CD4-positive, alpha-beta memory T cell (primary cell): ENCODE measurements around the gene CAMKMT. TPM values are rescaled to one million over a fixed set of nuclear protein-coding genes. Genes with fewer than 3 reads are reported as not detected.

ENCODE experiments used
- CTCF ChIA-PET: fragments of 350-600 bp; sonication (Branson Sonifier 250); formaldehyde crosslinking; loops from one replicate; lab custom pipeline; 2021; ENCODE audit warnings: inconsistent platforms; ENCODE audit not compliant: partially characterized antibody; lab: Charles Lee
- POLR2A ChIA-PET: fragments of 350-600 bp; sonication (Branson Sonifier 250); formaldehyde crosslinking; loops from one replicate; lab custom pipeline; 2021; ENCODE audit not compliant: partially characterized antibody; lab: Charles Lee
- DNase-seq, 5 donors: peaks; one replicate each; pipeline versions ENCODE4 v3.0.0 to v3.0.0-alpha.2; 2020 to 2022; ENCODE audit warnings: mixed read lengths in 1 of 5
- H3K27ac ChIP-seq: one replicate; pipeline ENCODE4 v1.7.0; 2013; ENCODE audit warnings: low read depth, low read length
- H3K27me3 ChIP-seq: 2 replicates; pipeline ENCODE4 v1.7.0; 2013; ENCODE audit warnings: mild to moderate bottlenecking, low read length, moderate library complexity; ENCODE audit not compliant: insufficient read depth
- H3K36me3 ChIP-seq: 2 replicates; pipeline ENCODE4 v1.7.0; 2013; ENCODE audit warnings: mild to moderate bottlenecking, low read length, moderate library complexity; ENCODE audit not compliant: insufficient read depth
- H3K4me1 ChIP-seq: 2 replicates; pipeline ENCODE4 v1.7.0; 2013; ENCODE audit warnings: mild to moderate bottlenecking, low read length, moderate library complexity; ENCODE audit not compliant: insufficient read depth
- H3K4me3 ChIP-seq, 2 donors: one replicate each; pipeline ENCODE4 v1.7.0; 2013; ENCODE audit warnings: low read length in 2 of 2, mild to moderate bottlenecking in 1 of 2
- H3K9me3 ChIP-seq, 2 donors: one replicate each; pipeline ENCODE4 v1.7.0; 2013; ENCODE audit warnings: low read length in 2 of 2, control low read depth in 1 of 2; ENCODE audit not compliant: control insufficient read depth in 1 of 2
- H3K27ac Mint-ChIP-seq, 7 donors: one replicate each; pipeline ENCODE4 v1.8.0; 2020 to 2021; ENCODE audit warnings: mixed read lengths in 7 of 7, mild to moderate bottlenecking in 6 of 7, inconsistent platforms in 3 of 7, moderate library complexity in 3 of 7
- H3K27me3 Mint-ChIP-seq, 2 donors: one replicate each; pipeline ENCODE4 v1.8.0; 2020 to 2021; ENCODE audit warnings: mixed read lengths in 2 of 2
- H3K36me3 Mint-ChIP-seq, 2 donors: one replicate each; pipeline ENCODE4 v1.8.0; 2020 to 2021; ENCODE audit warnings: mixed read lengths in 2 of 2, inconsistent platforms in 1 of 2, mild to moderate bottlenecking in 1 of 2
- H3K4me1 Mint-ChIP-seq, 4 donors: one replicate each; pipeline ENCODE4 v1.8.0; 2020 to 2021; ENCODE audit warnings: mixed read lengths in 4 of 4, mild to moderate bottlenecking in 1 of 4
- H3K4me3 Mint-ChIP-seq, 8 donors: one replicate each; pipeline ENCODE4 v1.8.0; 2020 to 2021; ENCODE audit warnings: mixed read lengths in 8 of 8, mild to moderate bottlenecking in 7 of 8, moderate library complexity in 6 of 8, inconsistent platforms in 3 of 8
- H3K9me3 Mint-ChIP-seq, 8 donors: one replicate each; pipeline ENCODE4 v1.8.0; 2020 to 2021; ENCODE audit warnings: mixed read lengths in 8 of 8, mild to moderate bottlenecking in 5 of 8, inconsistent platforms in 3 of 8, moderate library complexity in 1 of 8
- intact Hi-C: fragments of 100-400 bp; cut with micrococcal nuclease; formaldehyde crosslinking; loops from one replicate; pipeline ENCODE4 v1.15.1; 2023
- polyA plus RNA-seq, 2 donors: library from polyadenylated mRNA; unstranded; fragments of 300-500 nt; fragmentation: Illumina TruSeq; gene quantifications; one replicate each; pipeline ENCODE4 v1.2.3, GENCODE V29; 2021
- total RNA-seq, 2 experiments: library from RNA; stranded (reverse); gene quantifications; one replicate each; pipeline ENCODE4 v1.2.3, GENCODE V29; 2021

Gene CAMKMT
- total and polyA plus RNA-seq, 4 experiments from 2014 or later: 9.3 to 19.7 (median 15.7) TPM

DNA sequence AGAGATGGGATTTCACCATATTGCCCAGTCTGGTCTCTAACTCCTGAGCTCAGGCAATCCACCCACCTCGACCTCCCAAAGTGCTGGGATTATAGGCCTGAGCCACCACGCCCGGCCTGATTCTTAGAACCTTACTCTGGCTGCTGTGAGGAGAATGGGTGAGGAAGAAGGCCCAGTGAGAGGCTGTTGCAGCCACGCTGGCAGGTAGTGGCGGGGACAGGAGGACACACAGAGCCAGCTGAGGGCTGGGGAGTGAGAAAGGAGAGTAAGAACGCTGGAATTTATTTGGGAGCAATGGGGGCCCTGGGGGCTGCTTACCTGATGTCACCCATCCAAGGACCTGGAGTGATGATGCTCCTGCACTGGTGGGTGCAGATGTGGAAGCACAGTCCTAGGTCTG lies 425.9 kb downstream of the CAMKMT start:
- no peaks in the 10 kb centered on the region for H3K4me1 Mint-ChIP-seq
- Histone ChIP-seq H3K9me3 (no peaks in the 10 kb centered on the region), H3K36me3 (no peaks in the 10 kb centered on the region), H3K4me3 (no peak overlapping the region), H3K27me3 (no peaks in the 10 kb centered on the region), H3K4me1 (no peaks in the 10 kb centered on the region), H3K27ac (no peak overlapping the region)
- no peak for DNase-seq
- POLR2A ChIA-PET: no interaction called here
- no peaks in the 10 kb centered on the region for H3K36me3 Mint-ChIP-seq
- no peak overlapping the region for H3K27ac Mint-ChIP-seq
- intact Hi-C loops: no loop called here
- CTCF ChIA-PET: no interaction called here
- no peak overlapping the region for H3K4me3 Mint-ChIP-seq
- H3K27me3 Mint-ChIP-seq: peaks cover 0 to 12% of the 10 kb centered on the region in 2 donors
- peaks cover 0 to 16% (median 6%) of the 10 kb centered on the region in 8 donors for H3K9me3 Mint-ChIP-seq

DNA sequence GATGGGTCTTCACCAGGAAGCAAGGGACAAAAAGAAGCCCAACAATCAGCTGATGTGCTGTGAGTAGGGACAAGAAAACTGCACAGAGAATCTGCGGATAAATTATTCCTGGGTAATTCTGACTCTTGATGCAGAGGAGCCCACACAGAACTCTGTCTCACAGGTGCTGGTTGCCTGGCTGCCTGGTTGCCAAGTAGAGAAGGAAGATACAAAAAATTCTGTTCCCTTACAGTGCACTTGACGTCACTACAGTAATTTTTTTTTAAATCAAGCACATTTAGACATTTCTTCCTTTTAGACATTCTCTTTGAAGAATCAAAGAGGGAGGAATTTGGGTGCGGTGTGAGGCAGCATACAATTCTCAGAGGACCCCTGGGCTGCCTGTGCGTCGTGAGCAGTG lies 427.7 kb downstream of the CAMKMT start:
- H3K4me3 Mint-ChIP-seq: no peak overlapping the region
- ChIA-PET CTCF (interaction anchor here (1.2 kb wide), 1 partner anchor 14 kb away, joined by 3 read pairs; no protein-coding TSS in a partner anchor), POLR2A (no interaction called here)
- H3K27me3 Mint-ChIP-seq: peaks cover 0 to 12% of the 10 kb centered on the region in 2 donors
- peak overlapping the region in 1 of 7 donors; percentile 46 for H3K27ac Mint-ChIP-seq
- no peaks in the 10 kb centered on the region for H3K4me1 ChIP-seq
- H3K27ac ChIP-seq: no peak overlapping the region
- H3K27me3 ChIP-seq: no peaks in the 10 kb centered on the region
- H3K36me3 ChIP-seq: no peaks in the 10 kb centered on the region
- H3K36me3 Mint-ChIP-seq: no peaks in the 10 kb centered on the region
- intact Hi-C loops: no loop called here
- no peaks in the 10 kb centered on the region for H3K4me1 Mint-ChIP-seq
- no peak for DNase-seq
- no peaks in the 10 kb centered on the region for H3K9me3 ChIP-seq
- no peak overlapping the region for H3K4me3 ChIP-seq
- peaks cover 3 to 29% (median 11%) of the 10 kb centered on the region in 8 donors for H3K9me3 Mint-ChIP-seq

DNA sequence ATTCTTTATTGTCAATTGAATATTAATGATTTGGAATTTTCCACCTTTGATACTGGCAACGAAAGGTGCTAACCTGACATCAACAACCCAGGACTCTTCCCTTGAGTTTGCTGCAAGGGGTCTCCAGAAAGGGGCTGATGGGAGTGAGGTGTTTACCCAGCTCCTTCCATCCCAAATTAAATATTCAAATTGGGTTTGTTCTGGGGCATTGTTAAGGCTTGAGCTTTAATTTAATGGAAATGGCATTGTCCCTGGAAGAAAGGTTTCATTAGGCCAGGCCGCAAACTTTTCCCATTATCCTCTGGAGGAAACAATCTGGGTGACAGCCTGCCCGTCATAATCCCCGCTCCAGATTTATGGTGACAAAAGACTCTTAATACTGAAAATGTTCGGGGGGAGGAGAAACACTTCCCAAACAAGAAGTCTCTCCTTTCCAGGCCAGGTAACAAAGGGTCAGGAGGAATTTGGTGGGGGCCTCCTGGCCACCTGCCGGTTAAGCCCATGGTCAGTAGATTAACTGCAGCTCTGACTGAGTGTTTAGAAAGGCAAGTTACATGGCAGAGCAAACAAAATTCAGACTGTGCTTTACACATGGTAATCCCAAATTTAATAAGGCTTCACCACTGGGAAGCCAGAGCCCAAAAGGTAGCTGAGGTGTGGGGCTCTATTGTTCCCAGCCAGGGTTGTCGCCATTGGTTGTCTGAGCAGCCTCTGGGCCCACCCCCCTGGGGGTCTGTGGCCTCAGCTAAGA lies 428.4 kb downstream of the CAMKMT start:
- Mint-ChIP-seq H3K27ac (no peak overlapping the region), H3K4me1 (no peaks in the 10 kb centered on the region), H3K9me3 (peaks cover 0 to 35% (median 11%) of the 10 kb centered on the region in 8 donors), H3K36me3 (no peaks in the 10 kb centered on the region), H3K4me3 (no peak overlapping the region), H3K27me3 (peaks cover 0 to 15% of the 10 kb centered on the region in 2 donors)
- ChIA-PET POLR2A (no interaction called here), CTCF (interaction anchor here (1.2 kb wide), 1 partner anchor 14 kb away, joined by 3 read pairs; no protein-coding TSS in a partner anchor)
- no peaks in the 10 kb centered on the region for H3K36me3 ChIP-seq
- H3K27me3 ChIP-seq: no peaks in the 10 kb centered on the region
- no peak overlapping the region for H3K4me3 ChIP-seq
- H3K9me3 ChIP-seq: no peaks in the 10 kb centered on the region
- H3K27ac ChIP-seq: no peak overlapping the region
- no peaks in the 10 kb centered on the region for H3K4me1 ChIP-seq
- intact Hi-C loops: no loop called here
- DNase-seq: no peak

DNA sequence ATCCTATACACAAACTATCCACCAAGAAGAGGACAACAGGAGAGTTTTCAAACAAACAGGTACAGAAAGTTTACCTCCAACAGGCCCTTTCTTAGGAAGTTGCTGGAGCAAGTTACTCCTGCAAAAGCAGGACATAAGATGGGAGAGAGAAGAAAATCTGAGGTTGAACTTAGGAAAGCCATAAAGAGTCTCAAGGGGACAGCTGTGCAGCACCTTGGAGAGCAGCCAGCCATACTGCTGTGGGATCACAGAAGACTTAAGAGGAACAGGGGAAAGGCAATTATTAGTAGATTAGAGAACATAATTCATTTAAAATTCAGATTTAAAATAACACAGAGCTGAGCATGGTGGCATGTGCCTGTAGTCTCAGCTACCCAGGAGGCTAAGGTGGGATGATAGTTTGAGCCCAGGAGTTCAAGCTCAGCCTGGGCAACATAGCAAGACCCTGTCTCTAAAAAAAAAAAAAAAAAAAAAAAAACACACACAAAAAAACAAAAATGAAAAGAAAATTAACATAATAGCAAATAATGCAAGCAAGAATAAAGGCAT lies 431.6 kb downstream of the CAMKMT start:
- intact Hi-C loops: no loop called here
- Histone ChIP-seq H3K36me3 (no peaks in the 10 kb centered on the region), H3K27me3 (no peaks in the 10 kb centered on the region), H3K4me1 (no peaks in the 10 kb centered on the region), H3K27ac (no peak overlapping the region), H3K9me3 (no peaks in the 10 kb centered on the region), H3K4me3 (no peak overlapping the region)
- H3K4me3 Mint-ChIP-seq: no peak overlapping the region
- peaks cover 2 to 45% (median 10%) of the 10 kb centered on the region in 8 donors for H3K9me3 Mint-ChIP-seq
- DNase-seq: no peak
- H3K36me3 Mint-ChIP-seq: no peaks in the 10 kb centered on the region
- H3K27ac Mint-ChIP-seq: no peak overlapping the region
- ChIA-PET POLR2A (no interaction called here), CTCF (no interaction called here)
- no peaks in the 10 kb centered on the region for H3K4me1 Mint-ChIP-seq
- peaks cover 10 to 27% of the 10 kb centered on the region in 2 donors for H3K27me3 Mint-ChIP-seq

DNA sequence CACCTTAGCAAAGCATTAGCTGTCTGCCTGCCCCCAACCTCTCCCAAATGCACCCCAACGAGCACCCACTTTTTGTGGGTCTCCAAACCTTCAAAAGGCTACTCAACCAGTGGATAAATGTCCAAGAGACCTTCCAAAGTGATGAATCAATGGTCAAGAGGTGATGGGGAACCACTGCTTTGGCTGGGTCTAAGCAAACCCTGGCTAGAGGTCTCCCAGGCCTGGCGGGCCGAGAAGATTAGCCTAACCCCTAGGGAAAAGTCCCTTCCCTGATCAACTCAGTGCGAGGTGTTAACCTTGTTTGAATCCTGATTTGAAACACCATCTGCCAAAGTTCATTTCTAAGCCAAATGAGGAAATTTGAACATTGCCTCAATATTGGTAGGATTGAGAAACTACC lies 435.0 kb downstream of the CAMKMT start:
- Mint-ChIP-seq H3K27ac (no peak overlapping the region), H3K27me3 (peaks cover 30 to 49% of the 10 kb centered on the region in 2 donors), H3K36me3 (no peaks in the 10 kb centered on the region), H3K4me1 (peaks cover 0 to 11% (median 4%) of the 10 kb centered on the region in 4 donors), H3K9me3 (peaks cover 0 to 34% (median 8%) of the 10 kb centered on the region in 8 donors), H3K4me3 (no peak overlapping the region)
- Histone ChIP-seq H3K9me3 (no peaks in the 10 kb centered on the region), H3K36me3 (no peaks in the 10 kb centered on the region), H3K4me3 (no peak overlapping the region), H3K27ac (no peak overlapping the region), H3K4me1 (no peaks in the 10 kb centered on the region), H3K27me3 (peaks cover 15% of the 10 kb centered on the region)
- intact Hi-C loops: no loop called here
- POLR2A ChIA-PET: no interaction called here
- CTCF ChIA-PET: no interaction called here
- DNase-seq: no peak

DNA sequence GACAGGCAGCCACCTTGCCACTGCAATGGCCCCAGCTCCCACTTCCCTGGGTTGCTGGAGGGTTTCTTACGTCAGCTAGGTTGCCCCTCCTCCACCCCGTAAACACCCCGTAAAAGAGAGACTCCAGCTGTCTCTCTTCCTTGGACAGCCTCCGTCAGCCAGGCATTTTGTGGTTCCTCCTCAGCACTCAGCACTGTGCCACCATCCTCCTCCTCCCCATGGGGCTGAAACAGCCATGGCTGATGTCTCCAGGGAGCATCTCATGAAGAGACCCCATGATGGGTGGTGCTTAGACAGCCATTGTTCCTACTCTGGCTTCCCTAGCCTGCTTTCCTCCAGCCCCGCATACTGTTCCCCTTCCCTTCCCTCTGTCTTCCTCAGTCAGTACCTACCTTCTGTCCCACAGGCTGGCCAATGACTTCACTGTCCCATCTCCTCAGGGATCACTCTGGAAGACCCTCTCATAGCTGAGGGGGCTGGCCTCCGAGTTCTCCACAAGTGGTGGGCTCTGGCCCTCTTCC lies 436.5 kb downstream of the CAMKMT start:
- no peaks in the 10 kb centered on the region for H3K9me3 ChIP-seq
- peaks cover 29% of the 10 kb centered on the region for H3K27me3 ChIP-seq
- no peak overlapping the region for H3K27ac ChIP-seq
- H3K4me3 ChIP-seq: no peak overlapping the region
- Mint-ChIP-seq H3K27me3 (peaks cover 36 to 57% of the 10 kb centered on the region in 2 donors), H3K27ac (no peak overlapping the region), H3K9me3 (peaks cover 2 to 28% (median 6%) of the 10 kb centered on the region in 8 donors), H3K4me1 (peaks cover 3 to 15% (median 8%) of the 10 kb centered on the region in 4 donors), H3K36me3 (no peaks in the 10 kb centered on the region), H3K4me3 (no peak overlapping the region)
- CTCF ChIA-PET: no interaction called here
- no peak for DNase-seq
- intact Hi-C loops: no loop called here
- no peaks in the 10 kb centered on the region for H3K36me3 ChIP-seq
- POLR2A ChIA-PET: no interaction called here
- peaks cover 7% of the 10 kb centered on the region for H3K4me1 ChIP-seq

DNA sequence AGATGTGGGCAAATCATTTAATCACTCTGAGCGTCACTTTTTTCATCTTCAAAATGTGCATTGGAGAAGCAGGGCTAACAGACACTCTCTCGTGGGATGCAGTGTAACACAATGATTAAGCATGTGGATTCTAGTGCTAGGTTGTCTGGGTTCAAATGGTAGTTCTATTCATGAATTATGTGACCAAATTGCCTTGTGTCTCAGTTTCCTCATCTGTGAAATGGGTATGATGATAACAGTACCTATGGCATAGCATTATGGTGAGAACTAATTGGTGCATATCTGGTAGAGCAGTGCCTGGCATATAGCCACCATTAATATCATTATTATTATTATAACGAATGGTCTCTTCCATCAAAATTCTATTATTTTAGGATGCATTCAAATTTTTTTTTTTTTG lies 437.4 kb downstream of the CAMKMT start:
- CTCF ChIA-PET: no interaction called here
- POLR2A ChIA-PET: no interaction called here
- H3K27me3 ChIP-seq: peaks cover 29% of the 10 kb centered on the region
- Mint-ChIP-seq H3K9me3 (peaks cover 0 to 19% (median 3%) of the 10 kb centered on the region in 8 donors), H3K27ac (no peak overlapping the region), H3K36me3 (no peaks in the 10 kb centered on the region), H3K4me1 (peaks cover 3 to 15% (median 8%) of the 10 kb centered on the region in 4 donors), H3K27me3 (peaks cover 41 to 62% of the 10 kb centered on the region in 2 donors), H3K4me3 (no peak overlapping the region)
- DNase-seq: no peak
- H3K4me3 ChIP-seq: no peak overlapping the region
- H3K36me3 ChIP-seq: no peaks in the 10 kb centered on the region
- H3K4me1 ChIP-seq: peaks cover 7% of the 10 kb centered on the region
- no peaks in the 10 kb centered on the region for H3K9me3 ChIP-seq
- intact Hi-C loops: no loop called here
- H3K27ac ChIP-seq: no peak overlapping the region
